ENCODE measurements around the gene GATA1.

GATA1 gene

DNA sequence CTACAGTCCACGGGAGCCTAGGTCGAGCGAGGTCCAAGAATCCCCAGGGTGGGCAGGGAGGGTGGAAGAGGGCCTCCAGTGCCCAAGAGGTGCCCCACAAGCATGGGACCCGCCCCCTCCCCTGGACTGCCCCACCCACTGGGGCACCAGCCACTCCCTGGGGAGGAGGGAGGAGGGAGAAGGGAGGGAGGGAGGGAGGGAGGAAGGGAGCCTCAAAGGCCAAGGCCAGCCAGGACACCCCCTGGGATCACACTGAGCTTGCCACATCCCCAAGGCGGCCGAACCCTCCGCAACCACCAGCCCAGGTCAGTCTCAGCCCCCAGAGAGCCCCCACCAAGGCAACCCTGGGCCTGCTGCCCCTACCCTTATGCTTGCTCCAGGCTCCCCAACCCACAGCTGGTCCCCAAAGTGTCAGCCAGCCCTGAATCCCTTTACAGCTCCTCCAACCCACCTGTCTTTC, at the start of gene GATA1:
GATA1 (plus strand) TSS at position 250 of the 460 bp plus-strand sequence. CDS start 4,520 bp downstream, outside the sequence.
- DNase-seq (ENCODE audit: low spot score) = no peak

DNA sequence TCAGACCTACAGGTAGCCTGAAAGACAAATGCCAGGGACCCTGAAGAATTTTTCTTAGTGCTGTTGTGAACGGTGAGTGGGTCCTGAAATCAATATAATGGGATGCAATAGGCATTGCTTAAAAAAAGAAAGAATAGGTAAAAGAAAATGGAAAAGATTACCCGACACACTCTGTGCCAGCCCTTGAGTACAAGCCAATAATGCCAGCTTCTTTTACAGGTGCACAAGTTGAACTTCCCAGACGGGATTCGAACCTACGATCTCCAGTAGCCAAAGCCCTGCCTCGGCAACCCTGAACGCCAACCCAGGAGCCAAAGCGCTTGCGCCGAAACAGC, 49.5 kb upstream of the GATA1 start:
- no peak for DNase-seq (ENCODE audit: low spot score)

DNA sequence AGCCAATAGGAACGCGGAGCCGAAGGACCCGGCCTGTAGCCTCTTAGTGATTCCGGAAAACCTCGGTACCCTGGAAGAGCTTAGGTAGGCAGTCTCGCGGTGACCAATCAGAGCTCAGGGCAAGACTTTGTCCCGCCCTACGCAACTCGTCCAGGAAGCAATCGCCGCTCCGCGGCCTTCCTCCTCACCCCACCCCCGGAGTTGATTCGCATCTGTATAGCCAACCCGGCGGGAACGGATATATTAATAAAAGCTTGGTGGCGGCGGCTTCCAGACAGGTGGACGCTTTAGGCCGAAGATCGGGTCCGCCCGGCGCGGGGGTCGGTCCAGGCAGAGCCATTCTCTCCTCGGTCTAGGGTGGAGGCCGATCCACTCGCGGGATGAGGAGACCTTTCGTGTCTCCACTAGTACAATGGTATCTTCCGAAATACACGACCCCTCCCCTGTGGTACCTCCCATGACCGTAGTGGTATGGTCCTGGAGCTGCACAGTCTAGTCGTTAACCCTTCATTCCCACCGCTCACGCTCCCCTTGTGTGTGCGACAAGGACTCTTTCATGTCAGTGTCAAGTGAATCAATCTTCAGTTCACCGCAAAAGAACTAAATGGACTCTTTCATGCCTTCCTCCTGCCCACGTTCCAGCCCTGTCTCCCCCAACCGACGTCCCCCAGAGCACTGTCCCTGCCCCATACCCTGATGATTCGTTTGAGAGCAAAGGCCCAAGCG, 49.0 kb upstream of the GATA1 start:
- DNase-seq (ENCODE audit: low spot score) = peak; percentile 81

DNA sequence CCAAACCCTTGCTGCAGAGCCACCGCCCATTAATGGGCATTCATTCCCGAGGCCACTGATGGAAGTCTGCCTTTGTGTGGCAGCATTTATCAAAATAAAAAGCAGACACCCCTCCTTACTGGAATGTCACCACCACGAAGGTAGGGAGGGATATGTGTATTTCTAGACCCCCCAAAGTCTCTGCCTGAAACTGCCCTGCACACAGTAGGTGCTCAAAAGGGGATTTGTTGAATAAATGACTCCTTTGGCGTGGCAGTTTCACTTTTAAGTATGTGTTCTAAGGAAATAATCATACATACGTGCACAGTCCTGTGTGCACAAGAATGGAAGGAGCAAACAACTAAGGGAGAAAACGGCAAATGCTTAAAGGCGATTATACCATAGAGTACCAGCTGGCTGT, 48.5 kb upstream of the GATA1 start:
- DNase-seq (ENCODE audit: low spot score) = no peak

DNA sequence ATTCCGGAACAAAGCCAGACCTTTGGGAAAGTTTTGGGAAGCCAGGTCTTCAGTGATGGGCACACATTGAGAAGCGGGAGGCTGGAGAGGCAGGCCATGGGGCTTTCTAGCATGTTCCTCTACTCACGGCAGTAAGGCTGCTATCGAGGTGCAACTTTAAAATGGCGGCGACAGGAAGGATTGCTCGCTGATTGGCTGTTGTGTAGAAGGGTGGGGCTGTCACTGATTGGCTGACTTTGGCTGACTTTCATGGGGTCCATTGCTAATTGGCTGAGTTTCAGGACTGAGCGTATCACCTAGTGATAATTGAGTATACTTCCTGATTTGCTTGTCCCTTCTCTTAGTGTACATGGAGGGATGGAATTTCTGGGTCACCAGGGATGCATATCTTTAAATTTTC, 44.6 kb upstream of the GATA1 start:
- no peak for DNase-seq (ENCODE audit: low spot score)

DNA sequence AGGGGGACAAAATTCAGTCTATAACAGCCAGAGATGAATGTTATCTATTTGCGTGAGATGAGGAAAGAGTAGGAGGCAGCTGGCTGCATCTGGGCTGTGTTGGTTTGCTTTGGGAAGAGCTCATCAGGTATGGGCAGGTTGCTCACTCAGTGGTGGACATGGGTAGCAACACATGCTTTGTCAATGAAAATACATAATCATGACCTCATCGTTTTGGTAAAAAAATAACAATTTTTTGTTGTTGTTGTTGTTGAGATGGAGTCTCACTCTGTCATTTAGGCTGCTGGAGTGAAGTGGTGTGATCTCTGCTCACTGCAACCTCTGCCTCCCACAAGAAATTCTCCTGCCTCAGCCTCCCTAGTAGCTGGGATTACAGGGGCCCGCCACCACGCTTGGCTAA, 41.2 kb upstream of the GATA1 start:
- no peak for DNase-seq (ENCODE audit: low spot score)

DNA sequence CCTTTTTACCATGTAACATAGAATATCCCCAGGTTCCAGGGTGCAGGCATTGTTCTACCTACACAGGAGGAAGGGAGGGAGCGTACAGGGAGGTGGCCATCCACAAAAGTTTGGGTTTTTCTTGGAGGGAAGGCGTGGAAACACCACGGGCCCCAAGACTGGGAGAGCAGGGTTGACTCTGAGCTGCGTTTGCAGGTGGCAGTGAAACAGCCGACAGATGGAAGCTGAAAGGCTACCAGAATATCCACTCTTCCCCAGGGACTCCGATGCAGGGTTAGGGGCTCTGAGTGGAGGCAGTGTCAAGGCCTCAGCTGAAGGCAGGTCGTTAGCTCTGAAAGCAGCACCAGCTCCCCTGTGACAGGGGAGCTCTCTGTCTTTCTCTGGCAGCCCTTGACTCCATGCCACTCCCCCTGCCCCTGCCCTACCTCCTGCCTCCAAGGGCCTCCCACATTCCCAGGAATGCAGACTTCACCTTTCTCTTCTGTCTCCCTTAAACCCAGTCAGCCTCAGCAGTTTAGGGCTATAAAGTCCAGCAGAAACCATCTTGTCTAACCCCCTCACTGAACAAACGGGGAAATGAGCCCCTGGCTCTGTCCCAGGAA, 38.9 kb upstream of the GATA1 start:
- no peak for DNase-seq (ENCODE audit: low spot score)

DNA sequence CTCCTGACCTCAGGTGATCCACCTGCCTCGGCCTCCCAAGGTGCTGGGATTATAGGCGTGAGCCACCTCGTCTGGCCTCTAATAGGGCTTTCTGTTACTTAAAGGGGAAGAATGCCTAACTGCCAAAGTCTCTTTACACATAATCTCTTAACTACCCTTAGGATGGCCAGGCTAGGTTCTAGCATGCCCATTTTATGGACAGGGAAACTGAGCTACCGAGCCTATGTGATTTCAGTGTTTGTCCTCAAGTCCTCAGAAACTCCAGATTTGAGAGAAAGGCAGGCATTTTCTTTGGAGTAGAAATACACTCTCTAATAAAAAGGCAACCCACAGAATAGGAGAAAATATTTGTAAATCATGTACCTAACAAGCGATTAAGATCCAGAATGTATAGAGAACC, 37.2 kb upstream of the GATA1 start:
- no peak for DNase-seq (ENCODE audit: low spot score)

DNA sequence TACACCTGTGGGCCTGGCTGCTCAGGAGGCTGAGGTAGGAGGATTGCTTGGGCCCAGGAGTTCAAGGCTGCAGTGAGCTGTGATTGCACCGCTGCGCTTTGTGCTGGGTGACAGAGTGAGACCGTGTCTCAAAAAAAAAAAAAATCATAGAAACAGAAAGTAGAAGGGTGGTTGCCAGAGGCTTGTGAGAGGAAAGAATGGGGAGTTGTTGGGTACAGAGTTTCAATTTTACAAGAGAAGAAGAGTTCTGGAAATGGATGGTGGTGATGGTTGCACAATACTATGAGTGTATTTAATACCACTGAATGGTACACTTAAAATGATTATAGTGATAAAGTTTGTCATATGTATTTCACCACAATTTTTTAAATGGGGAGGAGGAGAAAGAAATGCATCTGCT, 35.0 kb upstream of the GATA1 start:
- no peak for DNase-seq (ENCODE audit: low spot score)

DNA sequence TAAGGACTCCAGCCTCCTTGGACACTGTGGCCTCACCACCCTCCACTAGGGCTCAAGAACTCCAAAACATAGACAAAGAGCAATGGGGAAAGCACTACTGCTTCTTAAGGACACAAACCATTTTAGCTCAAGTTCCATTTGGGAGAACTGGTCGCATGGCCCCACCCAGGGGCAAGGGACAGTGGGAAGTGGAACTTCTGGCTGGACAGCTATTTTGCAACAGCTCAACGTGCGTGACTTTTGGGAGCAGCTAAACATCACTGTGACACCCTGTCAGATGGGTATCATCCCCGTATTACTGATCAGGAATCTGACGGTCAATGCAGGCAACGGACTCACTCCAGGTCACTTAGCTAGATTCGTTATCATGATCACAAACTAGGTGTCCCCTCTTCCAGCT, 33.9 kb upstream of the GATA1 start:
- no peak for DNase-seq (ENCODE audit: low spot score)

DNA sequence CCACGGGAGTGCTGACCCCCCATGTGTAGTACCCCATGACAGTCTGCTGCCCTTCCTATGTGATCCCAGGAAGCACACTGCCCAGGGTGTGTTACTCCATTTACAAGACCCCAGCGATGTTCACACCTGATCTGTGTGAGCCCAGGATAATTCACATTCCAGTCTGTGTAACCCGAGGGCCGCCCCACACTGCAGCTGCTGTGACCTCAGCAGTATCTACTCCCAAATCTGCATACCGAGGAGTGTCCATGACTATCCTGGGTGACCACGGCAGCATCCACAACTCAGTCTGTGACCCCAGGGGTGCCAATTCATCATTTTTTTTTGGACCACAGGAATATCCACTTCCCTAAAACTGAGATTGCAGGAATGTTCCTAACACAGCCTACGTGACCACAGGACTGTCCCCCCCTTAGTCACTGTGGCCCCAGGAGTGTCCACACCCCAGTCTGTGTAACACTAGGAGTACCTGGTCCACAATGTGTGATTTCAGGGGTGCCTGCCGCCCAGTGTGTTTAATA, 32.6 kb upstream of the GATA1 start:
- no peak for DNase-seq (ENCODE audit: low spot score)

DNA sequence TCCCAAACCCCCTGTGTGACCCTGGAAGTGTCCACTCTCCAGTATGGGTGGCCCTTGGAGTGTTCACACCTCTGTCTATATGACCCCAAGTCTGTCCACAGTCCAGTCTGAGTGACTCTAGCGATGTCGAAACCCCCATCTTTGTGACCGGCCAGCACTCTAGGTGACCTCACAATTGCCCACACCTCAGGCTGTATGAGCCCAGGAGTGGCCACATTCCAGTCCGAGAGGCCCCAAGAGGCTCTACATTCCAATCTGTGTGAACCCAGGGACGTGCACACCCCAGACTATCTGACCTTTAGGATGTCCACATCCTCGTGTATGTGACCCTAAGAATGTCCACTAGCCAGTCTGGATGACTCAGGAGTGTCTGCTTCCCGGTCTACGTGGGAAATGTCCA, 32.2 kb upstream of the GATA1 start:
- no peak for DNase-seq (ENCODE audit: low spot score)

DNA sequence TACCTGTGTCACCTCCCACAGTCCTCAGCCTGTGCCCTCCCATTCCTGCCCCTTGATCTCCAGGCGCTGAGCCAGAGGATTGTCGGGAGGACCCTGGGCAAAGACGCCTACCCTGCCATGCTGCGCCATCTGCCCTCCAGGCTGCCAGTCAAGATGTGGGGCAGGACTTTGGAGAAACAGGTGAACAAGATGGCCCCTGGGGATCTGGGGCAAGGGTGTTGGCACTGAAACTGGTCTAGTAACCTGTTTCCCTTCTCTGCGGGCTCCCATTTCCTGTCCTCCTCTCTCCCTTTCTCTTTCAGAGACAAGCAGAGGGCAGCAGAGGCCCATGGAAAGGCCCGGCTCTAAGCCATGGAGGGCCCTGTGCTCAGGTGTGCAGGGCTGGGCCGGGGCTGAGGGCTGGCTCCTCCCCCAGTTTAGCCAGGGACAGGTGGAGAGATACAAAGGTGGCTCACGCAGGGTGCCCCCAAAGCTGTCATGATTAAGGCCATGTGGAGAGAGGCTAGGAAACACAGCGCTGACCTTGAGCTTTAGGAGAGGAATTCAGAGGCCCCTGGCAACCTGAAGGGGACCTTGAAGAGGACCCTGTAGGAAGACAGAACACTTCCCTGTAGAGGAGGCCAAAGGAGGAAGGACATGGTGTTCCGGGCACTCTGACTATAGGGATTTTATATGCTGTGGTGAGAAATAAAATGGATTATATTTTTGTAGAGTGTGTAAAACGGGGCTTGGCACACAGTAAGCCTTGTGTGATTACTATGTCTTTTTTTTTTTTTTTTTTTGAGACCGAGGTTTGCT, 24.5 kb upstream of the GATA1 start, which contains the start of gene GLOD5:
GLOD5 (plus strand) TSS at position 74 of the 798 bp plus-strand sequence; CDS start at position 118, 44 bp downstream.
- DNase-seq (ENCODE audit: low spot score) = no peak

DNA sequence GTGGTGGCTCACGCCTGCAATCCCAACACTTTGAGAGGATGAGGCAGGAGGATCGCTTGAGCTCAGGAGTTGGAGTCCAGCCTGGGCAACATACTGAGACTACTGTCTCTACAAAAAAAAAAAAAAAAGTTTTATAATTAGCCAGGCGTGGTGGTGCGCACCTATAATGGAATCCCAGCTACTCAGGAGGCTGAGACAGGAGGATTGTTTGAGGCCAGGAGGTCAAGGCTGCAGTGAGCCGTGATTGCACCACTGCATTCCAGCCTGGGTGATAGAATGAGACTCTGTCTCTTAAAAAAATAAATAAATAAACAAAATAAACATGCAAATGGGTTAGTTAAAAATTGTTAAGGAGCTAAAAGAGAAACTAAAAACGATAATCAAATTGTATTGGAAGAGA, 17.2 kb upstream of the GATA1 start:
- no peak for DNase-seq (ENCODE audit: low spot score)

DNA sequence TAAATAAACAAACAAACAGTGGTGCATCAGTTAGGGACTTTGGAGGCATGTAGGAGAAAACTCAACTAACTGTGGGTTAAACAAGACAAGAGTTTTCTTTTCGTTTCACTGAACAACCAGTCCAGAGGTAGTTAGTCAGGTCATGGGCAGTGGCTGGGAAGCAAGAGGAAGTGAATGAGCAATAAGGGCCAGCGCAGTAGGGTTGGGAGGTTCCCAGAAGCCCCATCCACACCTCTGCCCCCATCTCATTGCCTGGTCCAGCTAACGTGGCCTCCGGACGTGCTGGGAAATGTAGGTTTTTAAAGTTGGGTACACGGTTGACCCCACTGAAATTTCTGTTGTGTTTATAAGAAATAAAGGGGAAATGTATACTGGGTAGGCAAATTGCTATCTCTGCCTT, 16.1 kb upstream of the GATA1 start:
- no peak for DNase-seq (ENCODE audit: low spot score)

DNA sequence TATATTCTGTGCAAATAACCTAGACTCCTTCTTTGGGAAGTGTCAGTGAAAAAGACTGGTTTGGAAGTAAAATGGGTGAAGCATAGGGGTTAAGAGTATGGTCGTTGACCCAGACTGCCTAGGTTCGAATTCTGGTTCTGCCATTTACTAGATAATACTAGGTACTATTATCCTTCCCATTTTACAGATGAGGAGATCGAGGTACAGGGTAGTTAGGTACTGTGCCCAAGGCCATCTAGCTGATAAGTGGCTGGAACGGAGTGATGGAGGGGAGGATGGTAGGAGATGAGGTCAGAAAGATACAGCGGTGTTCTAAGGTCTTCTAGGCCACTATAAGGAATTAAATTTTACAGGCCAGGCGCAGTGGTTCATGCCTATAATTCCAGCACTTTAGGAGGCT, 13.8 kb upstream of the GATA1 start:
- DNase-seq (ENCODE audit: low spot score) = no peak

DNA sequence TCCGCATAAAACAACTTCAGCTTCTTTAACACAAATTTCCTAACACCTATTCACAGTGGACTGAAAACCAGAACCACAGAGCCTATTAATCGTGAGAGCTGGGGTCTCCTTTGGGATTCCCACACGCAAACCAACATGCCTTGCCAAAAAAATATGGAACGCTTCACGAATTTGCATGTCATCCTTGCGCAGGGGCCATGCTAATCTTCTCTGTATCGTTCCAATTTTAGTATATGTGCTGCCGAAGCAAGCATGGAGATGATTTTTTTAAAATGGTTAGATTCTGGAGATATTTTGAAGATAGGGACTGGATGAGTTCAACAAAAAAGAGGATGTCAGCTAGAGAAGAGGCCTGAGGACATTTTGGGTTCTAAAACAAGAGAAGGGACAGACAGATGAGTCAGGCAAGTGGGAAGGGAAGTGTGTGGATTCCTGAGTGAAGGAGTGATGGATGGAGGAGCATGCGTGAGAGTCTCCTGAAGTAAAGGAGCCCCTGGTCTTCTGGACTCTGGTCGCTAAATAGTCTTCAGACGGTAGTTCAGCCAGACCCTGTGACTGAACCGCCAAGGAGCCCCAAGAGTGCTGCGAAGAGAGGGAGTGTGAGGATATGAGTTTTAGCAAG, 9.5 kb upstream of the GATA1 start:
- DNase-seq (ENCODE audit: low spot score) = no peak

DNA sequence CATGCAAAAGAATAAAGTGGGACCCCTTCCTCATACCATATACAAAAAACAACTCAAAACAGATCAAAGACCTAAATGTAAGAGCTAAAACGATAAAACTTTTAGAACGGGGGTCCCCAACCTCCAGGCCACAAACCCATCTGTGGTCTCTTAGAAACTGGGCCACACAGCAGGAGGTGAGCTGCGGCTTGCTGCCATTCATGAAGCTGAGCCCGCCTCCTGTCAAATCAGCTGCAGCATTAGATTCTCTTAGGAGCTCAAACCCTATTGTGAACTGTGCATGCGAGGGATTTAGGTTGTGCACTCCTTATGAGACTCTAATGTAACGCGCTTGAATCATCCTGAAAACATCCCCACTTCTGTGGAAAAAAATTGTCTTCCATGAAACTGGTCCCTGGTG, 7.0 kb upstream of the GATA1 start:
- DNase-seq (ENCODE audit: low spot score) = no peak

DNA sequence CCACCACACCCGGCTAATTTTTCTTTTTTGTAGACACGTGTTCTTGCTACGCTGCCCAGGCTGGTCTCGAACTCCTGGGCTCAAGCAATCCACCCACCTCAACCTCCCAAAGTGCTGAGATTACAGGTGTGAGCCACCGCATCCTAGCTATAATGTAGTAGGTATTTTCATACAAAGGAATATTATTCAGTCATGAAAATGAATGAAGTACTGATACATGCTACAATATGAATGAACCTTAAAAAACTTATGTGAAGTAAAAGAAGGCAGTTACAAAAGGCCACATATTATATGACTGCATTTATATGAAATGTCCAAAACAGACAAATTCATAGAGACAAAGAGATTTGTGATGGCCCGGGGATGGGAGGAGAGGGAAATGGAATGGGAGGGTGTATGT, 4.7 kb upstream of the GATA1 start:
- no peak for DNase-seq (ENCODE audit: low spot score)

DNA sequence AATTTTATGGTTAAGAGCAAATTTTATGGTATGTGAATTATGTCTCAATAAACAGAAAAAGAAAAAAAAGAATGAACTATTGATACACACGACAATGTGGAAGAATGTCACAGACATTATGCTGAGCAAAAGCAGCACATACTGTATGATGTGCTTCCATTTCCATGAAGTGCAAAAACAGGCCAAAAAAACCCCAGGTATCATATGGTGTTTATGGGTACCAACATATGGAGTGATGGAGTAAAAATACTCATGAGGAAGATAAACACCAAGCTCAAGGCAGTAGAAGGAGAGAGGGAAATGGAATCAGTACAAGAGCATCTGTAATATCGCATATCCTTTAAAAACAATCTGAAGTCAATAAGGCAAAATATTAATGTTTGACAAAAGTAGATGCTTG, 4.2 kb upstream of the GATA1 start:
- no peak for DNase-seq (ENCODE audit: low spot score)

DNA sequence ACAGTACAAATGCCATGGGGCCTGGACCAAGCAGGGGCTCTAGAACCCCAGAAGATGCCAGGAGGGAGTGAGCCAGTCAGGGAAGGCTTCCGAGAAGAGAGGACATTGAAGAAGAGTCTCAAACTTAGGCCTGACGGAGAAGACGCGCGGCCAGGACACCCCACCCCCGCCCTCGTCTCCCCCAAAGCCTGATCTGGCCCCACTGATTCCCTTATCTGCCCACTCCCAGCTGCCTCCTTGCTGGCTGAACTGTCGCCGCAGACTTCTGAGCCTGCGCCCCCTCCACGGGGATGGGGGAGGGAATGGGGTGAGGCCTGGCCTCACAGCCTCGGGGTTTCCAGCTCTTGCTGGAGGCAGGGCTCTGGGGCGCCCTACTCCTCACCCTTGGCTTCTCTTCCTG, 3.6 kb upstream of the GATA1 start:
- no peak for DNase-seq (ENCODE audit: low spot score)

DNA sequence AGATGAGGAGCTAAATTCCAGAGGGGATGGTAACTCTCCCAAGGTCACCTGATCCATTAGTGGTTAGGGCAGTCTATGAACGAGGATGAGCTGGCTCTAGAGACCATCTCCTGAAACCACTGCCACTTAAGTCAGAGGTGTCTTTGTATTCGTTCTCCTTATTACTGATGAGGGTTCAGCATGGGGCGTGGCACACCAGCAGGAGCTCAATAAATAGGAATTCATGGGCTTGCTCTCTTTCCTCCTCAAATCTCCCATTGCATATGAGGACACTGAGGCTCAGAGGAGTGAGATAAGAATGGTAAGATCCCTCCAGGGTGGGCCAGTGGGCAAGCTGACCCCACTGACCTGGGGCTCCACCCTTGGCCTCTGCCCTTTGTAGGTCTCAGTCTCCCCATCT, 1.7 kb upstream of the GATA1 start:
- DNase-seq (ENCODE audit: low spot score) = no peak

DNA sequence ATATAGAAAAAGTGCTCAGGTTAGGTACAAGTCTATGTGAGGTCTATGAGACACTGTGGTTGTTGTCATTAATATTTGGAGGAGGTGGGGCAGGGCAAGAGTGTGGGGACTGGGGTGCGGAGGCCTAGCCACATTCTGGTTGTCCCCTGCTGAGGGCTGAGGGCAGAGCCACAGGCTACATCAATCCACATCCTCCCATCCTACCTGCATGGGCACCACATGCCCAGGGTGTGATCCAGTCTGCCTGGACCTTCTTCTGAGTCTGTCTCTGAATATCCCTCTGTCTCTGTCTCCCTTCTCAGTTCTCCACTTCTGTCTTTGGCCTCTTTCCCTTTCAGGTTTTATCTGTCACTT, 1.2 kb upstream of the GATA1 start:
- DNase-seq (ENCODE audit: low spot score) = no peak

All from kidney capillary endothelial cell (primary cell).